HEK293 (cell line): ENCODE results near the gene KIF4A.
A peak's percentile ranks its signal among the peaks of the same experiment; 100 is the strongest.

Experiments used
- CTCF ChIA-PET: fragments of 350-600 bp; formaldehyde crosslinking; extraction: SDS; loops from one replicate; lab custom pipeline; 2021; ENCODE audit warnings: antibody characterized with exemption; lab: Yijun Ruan, JAX
- POLR2A ChIA-PET: fragments of 300-600 bp; formaldehyde crosslinking; extraction: SDS; loops from one replicate; lab custom pipeline; 2020; ENCODE audit warnings: antibody characterized with exemption, inconsistent platforms; lab: Yijun Ruan, JAX
- H3K27ac ChIP-seq: fragments of 200-500 bp; sonication (Bioruptor generic); 2 replicates; pipeline ENCODE4 v1.5.1; 2014; ENCODE audit warnings: low read depth, low read length, control low read depth, inconsistent platforms; ENCODE audit errors: extremely low read depth
- H3K36me3 ChIP-seq, 2 experiments: fragments of 200-500 bp in 1 of 2; sonication (Bioruptor generic) in 1 of 2; 1 replicate in 1 of 2; 2 replicates in 1 of 2; pipeline ENCODE4 v1.5.1; 2014 to 2017; ENCODE audit warnings: inconsistent platforms in 2 of 2, low read length in 2 of 2; ENCODE audit not compliant: control insufficient read depth in 2 of 2, insufficient read depth in 1 of 2
- H3K4me1 ChIP-seq: fragments of 200-500 bp; sonication (Bioruptor generic); 2 replicates; pipeline ENCODE4 v1.5.1; 2014; ENCODE audit warnings: mild to moderate bottlenecking, low read length, inconsistent platforms; ENCODE audit not compliant: control insufficient read depth, insufficient read depth
- H3K4me3 ChIP-seq: 2 replicates; pipeline ENCODE4 v1.5.1; 2011; ENCODE audit warnings: low read depth, mild to moderate bottlenecking, control low read depth, low read length, moderate library complexity
- H3K9me3 ChIP-seq: fragments of 200-500 bp; sonication (Bioruptor generic); 2 replicates; pipeline ENCODE4 v1.5.1; 2014; ENCODE audit warnings: low read depth, low read length, inconsistent platforms; ENCODE audit not compliant: control insufficient read depth, insufficient read depth
- GLIS1 ChIP-seq: fragments of 450-650 bp; formaldehyde crosslinking; IDR thresholded peaks from 2 replicates; pipeline ENCODE4 v1.5.1; 2016; ENCODE audit warnings: missing biosample characterization, missing genetic modification characterization
- HOXA7 ChIP-seq: sonication (generic); formaldehyde crosslinking; IDR thresholded peaks from 2 replicates; pipeline ENCODE4 v1.8.1; 2022; ENCODE audit warnings: missing genetic modification reagents, borderline replicate concordance
- HOXC10 ChIP-seq: sonication (generic); formaldehyde crosslinking; IDR thresholded peaks from 2 replicates; pipeline ENCODE4 v1.8.1; 2023; ENCODE audit warnings: mild to moderate bottlenecking, missing genetic modification reagents
- OVOL3 ChIP-seq: fragments of 450-650 bp; formaldehyde crosslinking; IDR thresholded peaks from 2 replicates; pipeline ENCODE4 v1.5.1; 2016; ENCODE audit warnings: missing biosample characterization, missing genetic modification characterization
- SALL2 ChIP-seq: fragments of 450-650 bp; formaldehyde crosslinking; IDR thresholded peaks from 2 replicates; pipeline ENCODE4 v1.5.0; 2017; ENCODE audit warnings: missing biosample characterization, mild to moderate bottlenecking, missing genetic modification characterization, borderline replicate concordance
- SCRT1 ChIP-seq: fragments of 450-650 bp; formaldehyde crosslinking; IDR thresholded peaks from 2 replicates; pipeline ENCODE4 v1.5.1; 2016; ENCODE audit warnings: missing biosample characterization, missing genetic modification characterization, borderline replicate concordance
- TRIM28 ChIP-seq: IDR thresholded peaks from 2 replicates; pipeline ENCODE4 v1.6.1; 2011; ENCODE audit warnings: low read length, control low read depth, borderline replicate concordance
- ZFHX2 ChIP-seq: fragments of 450-650 bp; formaldehyde crosslinking; conservative IDR thresholded peaks from 2 replicates; pipeline ENCODE4 v1.5.1; 2016; ENCODE audit warnings: missing biosample characterization, missing genetic modification characterization
- ZNF202 ChIP-seq: fragments of 450-650 bp; formaldehyde crosslinking; IDR thresholded peaks from 2 replicates; pipeline ENCODE4 v1.5.1; 2016; ENCODE audit warnings: missing biosample characterization, missing genetic modification characterization, borderline replicate concordance
- ZNF211 ChIP-seq: fragments of 450-650 bp; formaldehyde crosslinking; IDR thresholded peaks from 2 replicates; pipeline ENCODE4 v1.5.1; 2016; ENCODE audit warnings: low read depth, missing biosample characterization, missing genetic modification characterization
- ZNF366 ChIP-seq: fragments of 450-650 bp; formaldehyde crosslinking; conservative IDR thresholded peaks from 2 replicates; pipeline ENCODE4 v1.5.1; 2016; ENCODE audit warnings: missing biosample characterization, missing genetic modification characterization
- ZNF624 ChIP-seq: fragments of 450-650 bp; formaldehyde crosslinking; IDR thresholded peaks from 2 replicates; pipeline ENCODE4 v1.5.1; 2017; ENCODE audit warnings: missing biosample characterization, missing genetic modification characterization
- ZNF626 ChIP-seq: fragments of 450-650 bp; sonication (Bioruptor Pico); formaldehyde crosslinking; IDR thresholded peaks from 2 replicates; pipeline ENCODE4 v1.5.1; 2018; ENCODE audit warnings: missing biosample characterization, missing genetic modification characterization, inconsistent platforms
- ZNF785 ChIP-seq: fragments of 450-650 bp; formaldehyde crosslinking; IDR thresholded peaks from 2 replicates; pipeline ENCODE4 v1.5.1; 2016; ENCODE audit warnings: missing biosample characterization, missing genetic modification characterization
- TF ChIP-seq, protein P1 (sequence below): fragments of 450-650 bp; formaldehyde crosslinking; IDR thresholded peaks from 2 replicates; pipeline ENCODE4 v1.5.1; 2017; ENCODE audit warnings: missing biosample characterization, missing genetic modification characterization
- TF ChIP-seq, protein P2 (sequence below): fragments of 450-650 bp; formaldehyde crosslinking; IDR thresholded peaks from 2 replicates; pipeline ENCODE4 v1.5.1; 2016; ENCODE audit warnings: missing biosample characterization, missing genetic modification characterization
- TF ChIP-seq, protein P3 (sequence below): fragments of 450-650 bp; formaldehyde crosslinking; IDR thresholded peaks from 2 replicates; pipeline ENCODE4 v1.5.1; 2016; ENCODE audit warnings: missing biosample characterization, missing genetic modification characterization
- TF ChIP-seq, protein P4 (sequence below): fragments of 450-650 bp; formaldehyde crosslinking; IDR thresholded peaks from 2 replicates; pipeline ENCODE4 v1.5.1; 2016; ENCODE audit warnings: missing biosample characterization, missing genetic modification characterization
- TF ChIP-seq, protein P5 (sequence below): fragments of 450-650 bp; formaldehyde crosslinking; IDR thresholded peaks from 2 replicates; pipeline ENCODE4 v1.5.1; 2016; ENCODE audit warnings: missing biosample characterization, missing genetic modification characterization

KIF4A gene

DNA sequence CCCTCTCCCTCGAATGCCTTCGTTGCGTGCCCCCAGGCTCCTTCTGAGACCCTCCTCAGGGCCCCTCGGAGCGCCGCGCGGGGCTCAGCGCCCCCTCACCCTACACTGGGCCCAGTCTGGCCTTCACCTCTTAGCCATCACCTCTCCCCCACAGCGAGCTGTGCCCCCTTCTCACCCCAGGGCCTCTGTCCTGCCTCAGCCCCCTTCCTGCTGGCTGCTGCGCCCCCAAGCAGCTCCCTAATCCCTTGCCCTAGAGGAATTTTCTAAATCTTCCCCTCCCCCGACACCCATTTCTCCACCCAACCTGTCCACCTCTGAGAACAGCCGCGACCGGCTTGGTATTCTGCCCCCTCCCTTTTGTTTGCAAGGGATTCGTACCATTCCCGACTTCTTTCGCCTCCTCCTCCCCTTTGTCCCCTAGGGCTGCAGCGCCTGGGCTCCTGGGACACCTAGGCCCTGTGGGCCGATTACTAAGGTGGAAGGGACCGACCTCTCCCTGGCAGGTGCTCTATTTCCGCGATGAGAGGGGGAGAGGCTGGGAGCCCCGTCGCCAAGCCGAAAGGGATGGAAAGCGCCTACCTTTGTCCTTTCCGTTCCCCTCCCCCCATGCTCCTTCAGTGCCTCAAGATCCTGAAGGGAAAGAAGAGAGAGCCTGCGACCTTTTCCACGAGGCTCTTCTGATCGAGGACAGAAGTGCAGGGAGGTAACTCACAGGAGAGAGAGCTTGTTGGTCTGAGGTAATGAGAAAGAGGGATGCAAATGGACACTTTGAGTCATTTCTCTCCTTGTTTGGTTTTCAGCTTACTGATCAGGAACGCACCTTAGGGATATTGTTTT is 165.7 kb downstream of the KIF4A start:
- POLR2A ChIA-PET = interaction anchor here (0.7 to 1.0 kb wide), 3 partner anchors 8 to 25 kb away, joined by 3 to 9 read pairs (median 4); no protein-coding TSS in a partner anchor
- TF ChIP-seq ZNF624 (tag by site-specific recombination) (no peak), TRIM28 (peak; percentile 48; the same call in 1 of the 2 replicates), HOXA7 (CRISPR knock-in tag) (no peak), ZFHX2 (tag by site-specific recombination) (no peak), SALL2 (no peak), ZNF626 (tag by site-specific recombination) (no peak), SCRT1 (tag by site-specific recombination) (no peak), ZNF202 (no peak), OVOL3 (tag by site-specific recombination) (no peak), ZNF785 (tag by site-specific recombination) (no peak), ZNF211 (tag by site-specific recombination) (no peak), ZNF366 (no peak), GLIS1 (no peak), HOXC10 (no peak)
- TF ChIP-seq, protein P1, sequence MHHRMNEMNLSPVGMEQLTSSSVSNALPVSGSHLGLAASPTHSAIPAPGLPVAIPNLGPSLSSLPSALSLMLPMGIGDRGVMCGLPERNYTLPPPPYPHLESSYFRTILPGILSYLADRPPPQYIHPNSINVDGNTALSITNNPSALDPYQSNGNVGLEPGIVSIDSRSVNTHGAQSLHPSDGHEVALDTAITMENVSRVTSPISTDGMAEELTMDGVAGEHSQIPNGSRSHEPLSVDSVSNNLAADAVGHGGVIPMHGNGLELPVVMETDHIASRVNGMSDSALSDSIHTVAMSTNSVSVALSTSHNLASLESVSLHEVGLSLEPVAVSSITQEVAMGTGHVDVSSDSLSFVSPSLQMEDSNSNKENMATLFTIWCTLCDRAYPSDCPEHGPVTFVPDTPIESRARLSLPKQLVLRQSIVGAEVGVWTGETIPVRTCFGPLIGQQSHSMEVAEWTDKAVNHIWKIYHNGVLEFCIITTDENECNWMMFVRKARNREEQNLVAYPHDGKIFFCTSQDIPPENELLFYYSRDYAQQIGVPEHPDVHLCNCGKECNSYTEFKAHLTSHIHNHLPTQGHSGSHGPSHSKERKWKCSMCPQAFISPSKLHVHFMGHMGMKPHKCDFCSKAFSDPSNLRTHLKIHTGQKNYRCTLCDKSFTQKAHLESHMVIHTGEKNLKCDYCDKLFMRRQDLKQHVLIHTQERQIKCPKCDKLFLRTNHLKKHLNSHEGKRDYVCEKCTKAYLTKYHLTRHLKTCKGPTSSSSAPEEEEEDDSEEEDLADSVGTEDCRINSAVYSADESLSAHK (tag by site-specific recombination) = no peak
- TF ChIP-seq, protein P2, sequence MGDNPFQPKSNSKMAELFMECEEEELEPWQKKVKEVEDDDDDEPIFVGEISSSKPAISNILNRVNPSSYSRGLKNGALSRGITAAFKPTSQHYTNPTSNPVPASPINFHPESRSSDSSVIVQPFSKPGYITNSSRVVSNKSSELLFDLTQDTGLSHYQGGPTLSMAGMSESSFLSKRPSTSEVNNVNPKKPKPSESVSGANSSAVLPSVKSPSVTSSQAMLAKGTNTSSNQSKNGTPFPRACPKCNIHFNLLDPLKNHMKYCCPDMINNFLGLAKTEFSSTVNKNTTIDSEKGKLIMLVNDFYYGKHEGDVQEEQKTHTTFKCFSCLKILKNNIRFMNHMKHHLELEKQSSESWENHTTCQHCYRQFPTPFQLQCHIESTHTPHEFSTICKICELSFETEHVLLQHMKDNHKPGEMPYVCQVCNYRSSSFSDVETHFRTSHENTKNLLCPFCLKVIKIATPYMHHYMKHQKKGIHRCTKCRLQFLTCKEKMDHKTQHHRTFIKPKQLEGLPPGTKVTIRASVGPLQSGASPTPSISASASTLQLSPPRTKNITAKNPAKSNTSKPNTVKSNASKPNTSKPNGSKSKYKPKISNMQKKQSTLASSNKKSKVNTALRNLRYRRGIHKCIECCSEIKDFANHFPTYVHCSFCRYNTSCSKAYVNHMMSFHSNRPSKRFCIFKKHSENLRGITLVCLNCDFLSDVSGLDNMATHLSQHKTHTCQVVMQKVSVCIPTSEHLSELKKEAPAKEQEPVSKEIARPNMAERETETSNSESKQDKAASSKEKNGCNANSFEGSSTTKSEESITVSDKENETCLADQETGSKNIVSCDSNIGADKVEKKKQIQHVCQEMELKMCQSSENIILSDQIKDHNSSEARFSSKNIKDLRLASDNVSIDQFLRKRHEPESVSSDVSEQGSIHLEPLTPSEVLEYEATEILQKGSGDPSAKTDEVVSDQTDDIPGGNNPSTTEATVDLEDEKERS (tag by site-specific recombination) = no peak
- TF ChIP-seq, protein P3, sequence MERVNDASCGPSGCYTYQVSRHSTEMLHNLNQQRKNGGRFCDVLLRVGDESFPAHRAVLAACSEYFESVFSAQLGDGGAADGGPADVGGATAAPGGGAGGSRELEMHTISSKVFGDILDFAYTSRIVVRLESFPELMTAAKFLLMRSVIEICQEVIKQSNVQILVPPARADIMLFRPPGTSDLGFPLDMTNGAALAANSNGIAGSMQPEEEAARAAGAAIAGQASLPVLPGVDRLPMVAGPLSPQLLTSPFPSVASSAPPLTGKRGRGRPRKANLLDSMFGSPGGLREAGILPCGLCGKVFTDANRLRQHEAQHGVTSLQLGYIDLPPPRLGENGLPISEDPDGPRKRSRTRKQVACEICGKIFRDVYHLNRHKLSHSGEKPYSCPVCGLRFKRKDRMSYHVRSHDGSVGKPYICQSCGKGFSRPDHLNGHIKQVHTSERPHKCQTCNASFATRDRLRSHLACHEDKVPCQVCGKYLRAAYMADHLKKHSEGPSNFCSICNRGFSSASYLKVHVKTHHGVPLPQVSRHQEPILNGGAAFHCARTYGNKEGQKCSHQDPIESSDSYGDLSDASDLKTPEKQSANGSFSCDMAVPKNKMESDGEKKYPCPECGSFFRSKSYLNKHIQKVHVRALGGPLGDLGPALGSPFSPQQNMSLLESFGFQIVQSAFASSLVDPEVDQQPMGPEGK = 0 out of 2 replicates have a peak, but pooled peaks have one; percentile 2
- TF ChIP-seq, protein P4, sequence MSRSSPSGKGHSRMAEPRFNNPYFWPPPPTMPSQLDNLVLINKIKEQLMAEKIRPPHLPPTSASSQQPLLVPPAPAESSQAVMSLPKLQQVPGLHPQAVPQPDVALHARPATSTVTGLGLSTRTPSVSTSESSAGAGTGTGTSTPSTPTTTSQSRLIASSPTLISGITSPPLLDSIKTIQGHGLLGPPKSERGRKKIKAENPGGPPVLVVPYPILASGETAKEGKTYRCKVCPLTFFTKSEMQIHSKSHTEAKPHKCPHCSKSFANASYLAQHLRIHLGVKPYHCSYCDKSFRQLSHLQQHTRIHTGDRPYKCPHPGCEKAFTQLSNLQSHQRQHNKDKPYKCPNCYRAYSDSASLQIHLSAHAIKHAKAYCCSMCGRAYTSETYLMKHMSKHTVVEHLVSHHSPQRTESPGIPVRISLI = no peak
- TF ChIP-seq, protein P5, sequence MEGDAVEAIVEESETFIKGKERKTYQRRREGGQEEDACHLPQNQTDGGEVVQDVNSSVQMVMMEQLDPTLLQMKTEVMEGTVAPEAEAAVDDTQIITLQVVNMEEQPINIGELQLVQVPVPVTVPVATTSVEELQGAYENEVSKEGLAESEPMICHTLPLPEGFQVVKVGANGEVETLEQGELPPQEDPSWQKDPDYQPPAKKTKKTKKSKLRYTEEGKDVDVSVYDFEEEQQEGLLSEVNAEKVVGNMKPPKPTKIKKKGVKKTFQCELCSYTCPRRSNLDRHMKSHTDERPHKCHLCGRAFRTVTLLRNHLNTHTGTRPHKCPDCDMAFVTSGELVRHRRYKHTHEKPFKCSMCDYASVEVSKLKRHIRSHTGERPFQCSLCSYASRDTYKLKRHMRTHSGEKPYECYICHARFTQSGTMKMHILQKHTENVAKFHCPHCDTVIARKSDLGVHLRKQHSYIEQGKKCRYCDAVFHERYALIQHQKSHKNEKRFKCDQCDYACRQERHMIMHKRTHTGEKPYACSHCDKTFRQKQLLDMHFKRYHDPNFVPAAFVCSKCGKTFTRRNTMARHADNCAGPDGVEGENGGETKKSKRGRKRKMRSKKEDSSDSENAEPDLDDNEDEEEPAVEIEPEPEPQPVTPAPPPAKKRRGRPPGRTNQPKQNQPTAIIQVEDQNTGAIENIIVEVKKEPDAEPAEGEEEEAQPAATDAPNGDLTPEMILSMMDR (tag by site-specific recombination) = no peak; the same call in 1 of the 2 replicates

More for the DNA sequence above, 165.7 kb downstream of the KIF4A start:
- Histone ChIP-seq H3K4me3 (peak overlapping the region; percentile 56), H3K9me3 (no peaks in the 10 kb centered on the region), H3K27ac (peak overlapping the region; percentile 95), H3K36me3 (peaks cover 9 to 20% of the 10 kb centered on the region in 2 experiments; a peak in 2 of 3 replicates), H3K4me1 (no peaks in the 10 kb centered on the region; the same call in 1 of the 2 replicates)
- CTCF ChIA-PET = interaction anchor here (0.5 to 7.8 kb wide), 9 partner anchors 12 to 918 kb away, joined by 3 to 48 read pairs (median 5); no protein-coding TSS in a partner anchor
